OCI-LY3 (cell line): ENCODE results near the gene SPPL3.
A peak's percentile ranks its signal among the peaks of the same experiment; 100 is the strongest.

Experiments used
- H2AFZ ChIP-seq: fragments of 200-600, 300-600 bp; shearing (Covaris generic); 2 replicates; pipeline ENCODE4 v1.6.0; 2014; ENCODE audit warnings: antibody characterized with exemption, low read depth, low read length
- H3K27ac ChIP-seq: fragments of 200-600, 300-600 bp; sonication (generic); 2 replicates; pipeline ENCODE4 v1.5.1; 2014; ENCODE audit warnings: mild to moderate bottlenecking, low read length, moderate library complexity, mixed read lengths
- H3K27me3 ChIP-seq: fragments of 200-600, 300-600 bp; sonication (generic); 2 replicates; pipeline ENCODE4 v1.6.1; 2014; ENCODE audit warnings: low read depth, low read length, mixed read lengths
- H3K36me3 ChIP-seq: fragments of 200-600, 300-600 bp; sonication (generic); replicated peaks from 2 replicates; pipeline ENCODE3; 2014; ENCODE audit warnings: low read depth, low read length, mixed read lengths
- H3K4me1 ChIP-seq: fragments of 300-600, 200-600 bp; sonication (generic); 2 replicates; pipeline ENCODE4 v1.6.1; 2014; ENCODE audit warnings: low read length, mixed read lengths
- H3K4me2 ChIP-seq: fragments of 200-600, 300-600 bp; sonication (generic); 2 replicates; pipeline ENCODE4 v1.6.1; 2014; ENCODE audit warnings: low read length, mixed read lengths
- H3K4me3 ChIP-seq: fragments of 300-600, 200-600 bp; sonication (generic); 2 replicates; pipeline ENCODE4 v1.5.1; 2014; ENCODE audit warnings: antibody characterized with exemption, mild to moderate bottlenecking, low read length, moderate library complexity
- H3K79me2 ChIP-seq: fragments of 300-600, 200-600 bp; shearing (Covaris generic); 2 replicates; pipeline ENCODE4 v1.6.1; 2014; ENCODE audit warnings: mild to moderate bottlenecking, low read length, mixed read lengths
- H3K9ac ChIP-seq: fragments of 300-600, 200-600 bp; shearing (Covaris generic); 2 replicates; pipeline ENCODE4 v1.6.0; 2014; ENCODE audit warnings: mild to moderate bottlenecking, low read length, moderate library complexity
- H3K9me3 ChIP-seq: fragments of 200-600, 300-600 bp; shearing (Covaris generic); 2 replicates; pipeline ENCODE4 v1.6.1; 2014; ENCODE audit warnings: low read length, mixed read lengths; ENCODE audit not compliant: insufficient read depth
- H4K20me1 ChIP-seq: fragments of 200-600, 300-600 bp; sonication (generic); 2 replicates; pipeline ENCODE4 v1.6.1; 2016; ENCODE audit warnings: low read length, mixed read lengths; ENCODE audit not compliant: insufficient read depth
- CTCF ChIP-seq: fragments of 200-600, 300-600 bp; sonication (generic); IDR thresholded peaks from 2 replicates; pipeline ENCODE4 v1.5.1; 2014; ENCODE audit warnings: antibody characterized with exemption, low read length, low read depth
- EZH2phosphoT487 ChIP-seq: fragments of 200-600 bp; shearing (Covaris generic); IDR thresholded peaks from 2 replicates; pipeline ENCODE4 v1.6.1; 2018; ENCODE audit warnings: antibody characterized with exemption, mixed run types, low read depth

The SPPL3 gene

GRCh38 chr12:120767071-120768024, 136.8 kb downstream of the SPPL3 start:
- H2AFZ ChIP-seq = no peak overlapping the region
- H3K4me3 ChIP-seq = no peak overlapping the region
- no peak overlapping the region for H3K27ac ChIP-seq
- no peak overlapping the region for H3K9ac ChIP-seq
- H3K9me3 ChIP-seq = no peaks in the 10 kb centered on the region
- TF ChIP-seq EZH2phosphoT487 (no peak), CTCF (0 out of 2 replicates have a peak, but pooled peaks have one; percentile 18)
- no peaks in the 10 kb centered on the region for H3K27me3 ChIP-seq
- peaks cover 16% of the 10 kb centered on the region for H3K4me1 ChIP-seq
- no peak overlapping the region for H3K4me2 ChIP-seq
- H3K36me3 ChIP-seq = peaks cover 38% of the 10 kb centered on the region
- H3K79me2 ChIP-seq = no peaks in the 10 kb centered on the region
- H4K20me1 ChIP-seq = no peaks in the 10 kb centered on the region

- Histone ChIP-seq H3K27me3 (no peaks in the 10 kb centered on the region), H3K9ac (no peak overlapping the region), H3K4me3 (no peak overlapping the region), H3K9me3 (no peaks in the 10 kb centered on the region), H4K20me1 (no peaks in the 10 kb centered on the region), H3K4me1 (peaks cover 16% of the 10 kb centered on the region), H3K27ac (no peak overlapping the region), H3K79me2 (no peaks in the 10 kb centered on the region), H3K36me3 (peaks cover 40% of the 10 kb centered on the region), H3K4me2 (no peak overlapping the region), H2AFZ (no peak overlapping the region)
- TF ChIP-seq CTCF = no peak
Observed at GRCh38 chr12:120766566-120766965, 137.6 kb downstream of the SPPL3 start.

- no peak overlapping the region for H3K27ac ChIP-seq
- H3K4me3 ChIP-seq = no peak overlapping the region
- H3K4me1 ChIP-seq = peaks cover 16% of the 10 kb centered on the region
- no peak overlapping the region for H3K9ac ChIP-seq
- TF ChIP-seq CTCF (no peak), EZH2phosphoT487 (no peak)
- no peak overlapping the region for H3K4me2 ChIP-seq
- peaks cover 45% of the 10 kb centered on the region for H3K36me3 ChIP-seq
- H3K79me2 ChIP-seq = no peaks in the 10 kb centered on the region
- no peak overlapping the region for H2AFZ ChIP-seq
- no peaks in the 10 kb centered on the region for H4K20me1 ChIP-seq
- no peaks in the 10 kb centered on the region for H3K9me3 ChIP-seq
- no peaks in the 10 kb centered on the region for H3K27me3 ChIP-seq
Observed at GRCh38 chr12:120764816-120765215, 139.3 kb downstream of the SPPL3 start.

GRCh38 chr12:120763250-120763649, 140.9 kb downstream of the SPPL3 start:
- no peaks in the 10 kb centered on the region for H3K27me3 ChIP-seq
- H3K27ac ChIP-seq = no peak overlapping the region
- no peak for TF ChIP-seq EZH2phosphoT487
- TF ChIP-seq CTCF = no peak
- H3K79me2 ChIP-seq = no peaks in the 10 kb centered on the region
- H4K20me1 ChIP-seq = no peaks in the 10 kb centered on the region
- H3K36me3 ChIP-seq = peaks cover 42% of the 10 kb centered on the region
- no peak overlapping the region for H3K4me2 ChIP-seq
- H3K9me3 ChIP-seq = no peaks in the 10 kb centered on the region
- no peak overlapping the region for H3K9ac ChIP-seq
- no peak overlapping the region for H2AFZ ChIP-seq
- peaks cover 11% of the 10 kb centered on the region for H3K4me1 ChIP-seq
- no peak overlapping the region for H3K4me3 ChIP-seq
